Prostate gland (tissue), 2 donors: ENCODE data around the gene ELFN1. TPM values are rescaled to one million over a fixed set of nuclear protein-coding genes. Genes with fewer than 3 reads are reported as not detected.

ENCODE experiments used
- DNase-seq: peaks from one replicate; pipeline ENCODE4 v3.0.0-alpha.2; 2019; ENCODE audit warnings: low spot score
- H3K27ac ChIP-seq, 2 donors: fragments of 200-600 bp; sonication (generic); 2 replicates each; pipeline ENCODE4 v1.5.1; 2017 to 2019
- H3K27me3 ChIP-seq: fragments of 200-600 bp; sonication (generic); replicated peaks from 2 replicates; pipeline ENCODE4 v1.5.1; 2019; ENCODE audit not compliant: insufficient read depth
- H3K36me3 ChIP-seq, 2 donors: fragments of 200-600 bp; sonication (generic); 1 replicate in 1 of 2; 2 replicates in 1 of 2; pipeline versions ENCODE4 v1.5.1 to v1.8.1; 2017 to 2019
- H3K4me1 ChIP-seq: fragments of 200-600 bp; sonication (generic); replicated peaks from 2 replicates; pipeline ENCODE4 v1.5.1; 2019
- H3K4me3 ChIP-seq, 2 donors: fragments of 200-600 bp; sonication (generic); 2 replicates each; pipeline ENCODE4 v1.5.1; 2017 to 2019
- H3K9me3 ChIP-seq: fragments of 200-600 bp; sonication (generic); 2 replicates; pipeline ENCODE4 v1.5.1; 2017
- POLR2A ChIP-seq: fragments of 450-650 bp; IDR thresholded peaks from one replicate; pipeline ENCODE4 v1.6.1; 2016; ENCODE audit warnings: antibody characterized with exemption, mild to moderate bottlenecking
- POLR2AphosphoS5 ChIP-seq: sonication (generic); formaldehyde crosslinking; IDR thresholded peaks from one replicate; pipeline ENCODE4 v1.6.1; 2017; ENCODE audit warnings: antibody characterized with exemption
- WGBS: methylation state at CpG from one replicate; pipeline ENCODE4 v1.1.5; 2018; 5-methylcytosine and 5-hydroxymethylcytosine counted together
- intact Hi-C: fragments of 100-400 bp; cut with DNase I; formaldehyde crosslinking; loops from one replicate; pipeline ENCODE4 v1.14.2; 2022
- total RNA-seq, 2 donors: library from RNA; depleted of rRNA; stranded (reverse); fragments of >200 nt; gene quantifications; one replicate each; pipeline ENCODE4 v1.1.0, GENCODE V29; 2016
- TF ChIP-seq, protein P1 (sequence below), 4 experiments: fragments of 200-600 bp in 2 of 4; fragments of 450-650 bp in 2 of 4; sonication (generic) in 2 of 4; IDR thresholded peaks; 1 replicate in 3 of 4; 2 replicates in 1 of 4; pipeline ENCODE4 v1.5.1; 2016 to 2019; ENCODE audit warnings: antibody characterized with exemption in 4 of 4, mild to moderate bottlenecking in 2 of 4, moderate library complexity in 2 of 4

The ELFN1 gene
- total RNA-seq, 2 donors from 2014 or later = 2.0 to 3.0 TPM

DNA sequence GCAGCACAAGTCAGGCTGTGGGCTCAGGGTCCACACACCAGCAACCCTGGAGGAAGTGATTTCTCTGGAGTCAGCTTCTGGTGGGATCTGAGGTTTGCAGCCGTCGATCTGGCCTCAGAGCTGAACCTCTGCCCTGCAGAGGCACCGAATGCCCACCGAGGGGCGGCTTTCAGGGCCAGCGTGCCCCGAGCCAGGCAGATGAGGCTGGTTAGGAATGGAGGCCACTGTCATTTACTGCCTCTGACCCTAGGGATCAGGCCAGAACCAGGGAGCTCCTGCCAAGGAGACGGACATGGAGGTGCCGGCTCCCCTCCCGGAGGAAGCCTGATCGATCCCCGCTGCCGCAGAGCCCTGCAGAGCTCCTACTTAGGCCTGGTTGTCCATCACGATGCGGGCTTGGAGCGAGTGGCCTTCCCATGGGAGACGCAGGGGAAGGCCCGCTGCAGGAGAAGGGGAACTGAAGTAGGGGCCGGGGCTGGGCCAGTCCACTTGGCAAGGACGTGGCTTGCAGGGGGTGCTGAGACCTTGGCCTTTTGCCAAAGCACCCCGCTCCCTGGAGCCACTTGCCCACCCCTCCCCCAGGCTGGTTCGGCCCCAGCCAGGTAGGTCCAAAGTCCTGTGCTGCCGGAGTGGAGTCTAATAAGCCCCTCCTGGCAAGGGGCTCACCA lies 19.6 kb upstream of the ELFN1 start:
- DNase-seq = no peak
- WGBS = 87% methylated on average over 14 of the region's 23 CpGs
- TF ChIP-seq, protein P1, sequence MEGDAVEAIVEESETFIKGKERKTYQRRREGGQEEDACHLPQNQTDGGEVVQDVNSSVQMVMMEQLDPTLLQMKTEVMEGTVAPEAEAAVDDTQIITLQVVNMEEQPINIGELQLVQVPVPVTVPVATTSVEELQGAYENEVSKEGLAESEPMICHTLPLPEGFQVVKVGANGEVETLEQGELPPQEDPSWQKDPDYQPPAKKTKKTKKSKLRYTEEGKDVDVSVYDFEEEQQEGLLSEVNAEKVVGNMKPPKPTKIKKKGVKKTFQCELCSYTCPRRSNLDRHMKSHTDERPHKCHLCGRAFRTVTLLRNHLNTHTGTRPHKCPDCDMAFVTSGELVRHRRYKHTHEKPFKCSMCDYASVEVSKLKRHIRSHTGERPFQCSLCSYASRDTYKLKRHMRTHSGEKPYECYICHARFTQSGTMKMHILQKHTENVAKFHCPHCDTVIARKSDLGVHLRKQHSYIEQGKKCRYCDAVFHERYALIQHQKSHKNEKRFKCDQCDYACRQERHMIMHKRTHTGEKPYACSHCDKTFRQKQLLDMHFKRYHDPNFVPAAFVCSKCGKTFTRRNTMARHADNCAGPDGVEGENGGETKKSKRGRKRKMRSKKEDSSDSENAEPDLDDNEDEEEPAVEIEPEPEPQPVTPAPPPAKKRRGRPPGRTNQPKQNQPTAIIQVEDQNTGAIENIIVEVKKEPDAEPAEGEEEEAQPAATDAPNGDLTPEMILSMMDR (IDR thresholded peaks at IDR 0.05) = no peak
- no peak for TF ChIP-seq POLR2AphosphoS5
- TF ChIP-seq POLR2A = no peak
- Histone ChIP-seq H3K9me3 (no peaks in the 10 kb centered on the region), H3K4me3 (no peak overlapping the region), H3K27ac (no peak overlapping the region), H3K27me3 (no peaks in the 10 kb centered on the region), H3K36me3 (no peaks in the 10 kb centered on the region), H3K4me1 (peaks cover 5% of the 10 kb centered on the region)
- intact Hi-C loops = no loop called here

DNA sequence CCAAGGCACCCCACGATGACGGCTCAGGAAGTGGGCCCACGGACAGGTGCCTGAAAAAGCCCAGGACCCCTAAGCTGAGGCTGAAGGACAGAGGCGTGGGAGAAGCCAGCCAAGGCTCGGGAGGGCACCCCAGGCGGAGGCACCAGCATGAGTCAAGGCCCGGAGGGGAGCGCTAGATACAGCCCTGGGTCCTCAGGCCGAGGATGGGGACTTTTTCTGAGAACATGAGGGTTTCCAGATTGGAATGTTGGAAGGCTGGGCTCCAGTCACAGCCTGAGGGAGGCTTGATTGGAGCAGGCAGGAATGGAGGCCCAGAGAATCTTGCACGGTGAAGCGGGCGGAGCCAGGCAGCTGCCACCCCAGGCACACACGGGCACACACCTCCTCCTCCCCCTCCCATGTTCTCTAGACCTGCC lies 19.0 kb upstream of the ELFN1 start:
- H3K27me3 ChIP-seq = no peaks in the 10 kb centered on the region
- no peak for TF ChIP-seq POLR2AphosphoS5
- TF ChIP-seq, protein P1 (IDR thresholded peaks at IDR 0.05) = no peak
- TF ChIP-seq POLR2A = no peak
- H3K36me3 ChIP-seq = no peaks in the 10 kb centered on the region
- WGBS = 82% methylated on average over 10 of the region's 13 CpGs
- DNase-seq = no peak
- peaks cover 5% of the 10 kb centered on the region for H3K4me1 ChIP-seq
- no peaks in the 10 kb centered on the region for H3K9me3 ChIP-seq
- no peak overlapping the region for H3K4me3 ChIP-seq
- intact Hi-C loops = no loop called here
- H3K27ac ChIP-seq = no peak overlapping the region

DNA sequence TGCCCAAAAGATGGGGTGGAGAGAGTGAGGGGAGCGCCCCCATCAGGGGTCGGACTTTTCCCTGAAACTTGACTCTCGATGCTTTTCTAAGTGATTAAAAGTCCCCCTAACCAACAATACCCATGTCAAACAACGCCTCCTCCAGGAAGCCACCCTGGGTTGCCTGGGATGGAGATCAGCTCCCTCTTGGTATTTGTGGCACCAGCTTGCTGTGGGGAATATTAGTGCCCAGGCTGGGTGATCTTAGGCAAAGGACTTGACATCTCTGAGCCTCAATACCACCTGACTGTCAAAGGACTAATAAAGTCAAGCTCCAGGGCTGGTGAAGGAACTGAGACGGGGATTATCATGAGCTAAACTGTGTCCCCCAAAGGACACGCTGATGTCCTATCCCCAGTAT lies 18.2 kb upstream of the ELFN1 start:
- H3K27ac ChIP-seq = no peak overlapping the region
- H3K4me3 ChIP-seq = no peak overlapping the region
- no peaks in the 10 kb centered on the region for H3K9me3 ChIP-seq
- H3K36me3 ChIP-seq = no peaks in the 10 kb centered on the region
- TF ChIP-seq POLR2A = no peak
- no peak for TF ChIP-seq POLR2AphosphoS5
- WGBS = 86% methylated on average over 6 of the region's 6 CpGs
- H3K4me1 ChIP-seq = peaks cover 5% of the 10 kb centered on the region
- H3K27me3 ChIP-seq = no peaks in the 10 kb centered on the region
- no peak for DNase-seq
- intact Hi-C loops = no loop called here

DNA sequence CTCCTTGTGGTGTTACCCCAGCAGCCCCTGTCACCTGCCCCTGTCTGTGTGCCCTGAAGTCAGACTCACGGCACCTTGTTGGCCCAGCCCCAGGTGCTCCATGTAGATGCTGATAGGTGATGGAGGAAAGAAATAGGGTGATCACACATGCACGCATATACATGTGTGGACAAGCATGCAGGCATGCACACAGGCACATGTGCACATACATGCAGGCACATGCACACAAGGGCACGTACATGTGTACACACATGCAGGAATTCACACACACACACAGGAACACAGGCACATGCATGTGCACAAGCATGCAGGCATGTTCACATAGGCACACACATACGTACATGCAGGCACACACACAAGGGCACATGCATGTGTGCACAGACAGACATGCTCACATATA lies 16.6 kb upstream of the ELFN1 start:
- Histone ChIP-seq H3K27ac (no peak overlapping the region), H3K9me3 (no peaks in the 10 kb centered on the region)
- intact Hi-C loops = no loop called here

DNA sequence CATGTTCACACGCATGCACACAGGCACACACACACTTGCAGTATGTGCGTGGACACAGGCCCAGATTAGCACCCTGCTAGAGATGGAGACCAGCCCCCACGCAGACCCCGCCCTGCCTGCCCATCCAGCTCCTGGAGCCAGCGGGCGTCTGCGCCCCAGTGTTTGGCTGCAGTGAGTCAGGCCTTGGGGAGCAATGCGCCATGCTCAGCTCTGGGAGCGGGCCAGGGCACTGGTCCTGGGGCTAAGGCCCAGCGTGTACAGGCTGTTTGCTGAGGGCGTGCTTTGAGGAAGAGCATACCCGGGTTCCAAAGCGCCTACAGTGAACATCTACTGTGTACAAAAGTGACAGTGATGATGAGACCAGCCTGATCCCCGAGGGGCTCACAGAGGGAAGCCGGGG lies 16.0 kb upstream of the ELFN1 start:
- TF ChIP-seq POLR2A = no peak
- TF ChIP-seq POLR2AphosphoS5 = no peak
- TF ChIP-seq, protein P1 (IDR thresholded peaks at IDR 0.05) = no peak
- H3K4me1 ChIP-seq = no peaks in the 10 kb centered on the region
- H3K9me3 ChIP-seq = no peaks in the 10 kb centered on the region
- no peaks in the 10 kb centered on the region for H3K27me3 ChIP-seq
- intact Hi-C loops = no loop called here
- H3K36me3 ChIP-seq = no peaks in the 10 kb centered on the region
- no peak for DNase-seq
- no peak overlapping the region for H3K27ac ChIP-seq
- WGBS = 77% methylated on average over 15 of the region's 15 CpGs
- no peak overlapping the region for H3K4me3 ChIP-seq

More for the DNA sequence above, 16.6 kb upstream of the ELFN1 start:
- H3K4me3 ChIP-seq = no peak overlapping the region
- DNase-seq = no peak
- no peak for TF ChIP-seq POLR2A
- TF ChIP-seq, protein P1 (IDR thresholded peaks at IDR 0.05) = no peak
- TF ChIP-seq POLR2AphosphoS5 = no peak
- H3K27me3 ChIP-seq = no peaks in the 10 kb centered on the region
- no peaks in the 10 kb centered on the region for H3K36me3 ChIP-seq
- WGBS = 98% methylated on average over 4 of the region's 4 CpGs
- H3K4me1 ChIP-seq = no peaks in the 10 kb centered on the region
